B cell (primary cell): ENCODE measurements around the gene CD226. TPM values are rescaled to one million over a fixed set of nuclear protein-coding genes. Genes with fewer than 3 reads are reported as not detected.

Experiments
- ATAC-seq: fragments of 200-7000 bp; cut with Tn5 transposase; one replicate; pipeline ENCODE4 v1.10.0; 2021; ENCODE audit warnings: low read depth, mild to moderate bottlenecking, moderate number of reproducible peaks, moderate library complexity
- CTCF ChIA-PET: fragments of 350-600 bp; sonication (Branson Sonifier 250); formaldehyde crosslinking; loops from one replicate; lab custom pipeline; 2021; ENCODE audit warnings: antibody characterized with exemption, inconsistent platforms; lab: Charles Lee
- POLR2A ChIA-PET: fragments of 350-600 bp; sonication (Branson Sonifier 250); formaldehyde crosslinking; loops from one replicate; lab custom pipeline; 2021; ENCODE audit warnings: antibody characterized with exemption; lab: Charles Lee
- DNase-seq: peaks from one replicate; pipeline ENCODE4 v3.0.0; 2013
- H2AFZ ChIP-seq: 2 replicates; pipeline ENCODE4 v1.6.1; 2012; ENCODE audit warnings: mild to moderate bottlenecking, low read depth, low read length; ENCODE audit not compliant: insufficient read depth, poor library complexity, severe bottlenecking
- H3K27ac ChIP-seq, 2 donors: 1 replicate in 1 of 2; 2 replicates in 1 of 2; pipeline ENCODE4 v1.5.1; 2012 to 2013; ENCODE audit warnings: low read length in 2 of 2, mild to moderate bottlenecking in 2 of 2, moderate library complexity in 1 of 2
- H3K27me3 ChIP-seq, 4 experiments: fragments of 200-600 bp in 1 of 4; sonication (generic) in 1 of 4; replicated peaks in 1 of 4; 1 replicate in 2 of 4; 2 replicates in 2 of 4; pipeline versions ENCODE4 v1.6.1 to v1.7.0; 2013 to 2016; ENCODE audit warnings: low read length in 3 of 4, mild to moderate bottlenecking in 2 of 4, mixed read lengths in 1 of 4, moderate library complexity in 1 of 4; ENCODE audit not compliant: insufficient read depth in 4 of 4, control insufficient read depth in 3 of 4; ENCODE audit errors: control extremely low read depth in 1 of 4
- H3K36me3 ChIP-seq, 2 experiments: replicated peaks in 1 of 2; 1 replicate in 1 of 2; 2 replicates in 1 of 2; pipeline versions ENCODE4 v1.6.1 to v1.7.1; 2013; ENCODE audit warnings: low read length in 1 of 2; ENCODE audit not compliant: insufficient read depth in 2 of 2, control insufficient read depth in 1 of 2; ENCODE audit errors: control extremely low read depth in 1 of 2, extremely low read depth in 1 of 2
- H3K4me1 ChIP-seq, 2 donors: fragments of 200-600 bp in 1 of 2; sonication (generic) in 1 of 2; 1 replicate in 1 of 2; 2 replicates in 1 of 2; pipeline versions ENCODE4 v1.5.1 to v1.6.1; 2013 to 2017; ENCODE audit warnings: low read length in 2 of 2; ENCODE audit not compliant: control insufficient read depth in 2 of 2, insufficient read depth in 2 of 2
- H3K4me2 ChIP-seq: replicated peaks from 2 replicates; pipeline ENCODE3; 2012; ENCODE audit warnings: mild to moderate bottlenecking, low read depth, low read length; ENCODE audit not compliant: poor library complexity, severe bottlenecking
- H3K4me3 ChIP-seq, 5 experiments: fragments of 200-600 bp in 1 of 5; sonication (generic) in 1 of 5; 1 replicate in 3 of 5; 2 replicates in 2 of 5; pipeline versions ENCODE4 v1.5.1 to v1.7.0; 2011 to 2016; ENCODE audit warnings: low read length in 4 of 5, mild to moderate bottlenecking in 4 of 5, low read depth in 2 of 5, control low read depth in 1 of 5, moderate library complexity in 1 of 5; ENCODE audit not compliant: insufficient read depth in 1 of 5; ENCODE audit errors: control extremely low read depth in 1 of 5, extremely low read depth in 1 of 5
- H3K79me2 ChIP-seq: fragments of 200-600 bp; sonication (generic); one replicate; pipeline ENCODE4 v1.6.0; 2016; ENCODE audit warnings: low read length; ENCODE audit not compliant: control insufficient read depth, insufficient read depth
- H3K9ac ChIP-seq: fragments of 200-600 bp; sonication (generic); 2 replicates; pipeline ENCODE4 v1.6.1; 2017; ENCODE audit warnings: mild to moderate bottlenecking, low read length, moderate library complexity
- H3K9me3 ChIP-seq, 3 donors: one replicate each; pipeline versions ENCODE4 v1.6.1 to v1.7.1; 2013; ENCODE audit warnings: low read length in 2 of 3; ENCODE audit not compliant: control insufficient read depth in 2 of 3, insufficient read depth in 1 of 3; ENCODE audit errors: control extremely low read depth in 1 of 3
- H4K20me1 ChIP-seq: 2 replicates; pipeline ENCODE4 v1.6.0; 2012; ENCODE audit warnings: mild to moderate bottlenecking, low read length; ENCODE audit not compliant: insufficient read depth, control insufficient read depth, poor library complexity, severe bottlenecking
- H3K27ac Mint-ChIP-seq: one replicate; pipeline ENCODE4 v1.8.0; 2021; ENCODE audit warnings: mixed read lengths
- H3K27me3 Mint-ChIP-seq: one replicate; pipeline ENCODE4 v1.8.0; 2021; ENCODE audit warnings: mixed read lengths
- H3K4me1 Mint-ChIP-seq: one replicate; pipeline ENCODE4 v1.8.0; 2021; ENCODE audit warnings: mixed read lengths
- H3K4me3 Mint-ChIP-seq: one replicate; pipeline ENCODE4 v1.8.0; 2021; ENCODE audit warnings: mixed read lengths
- H3K9me3 Mint-ChIP-seq: one replicate; pipeline ENCODE4 v1.8.0; 2022; ENCODE audit warnings: mixed read lengths; ENCODE audit not compliant: insufficient read depth
- CTCF ChIP-seq: fragments of 200-600 bp; IDR thresholded peaks from one replicate; pipeline ENCODE4 v1.8.0; 2022; ENCODE audit warnings: antibody characterized with exemption, mild to moderate bottlenecking
- EZH2 ChIP-seq: IDR thresholded peaks from 2 replicates; pipeline ENCODE4 v1.6.1; 2012; ENCODE audit warnings: borderline replicate concordance, low read depth, mild to moderate bottlenecking, moderate library complexity, low read length; ENCODE audit not compliant: insufficient read depth, poor library complexity, severe bottlenecking
- WGBS: methylation state at CpG from one replicate; pipeline ENCODE4 v1.1.5; 2013; ENCODE audit warnings: missing lambda C conversion rate; ENCODE audit not compliant: insufficient coverage; 5-methylcytosine and 5-hydroxymethylcytosine counted together
- intact Hi-C: fragments of 100-400 bp; cut with micrococcal nuclease; formaldehyde crosslinking; loops from one replicate; pipeline ENCODE4 v1.10.0; 2022
- polyA plus RNA-seq: library from polyadenylated mRNA; depleted of rRNA; stranded (reverse); fragments of >200 nt; gene quantifications from 2 replicates; pipeline ENCODE4 v1.2.3, GENCODE V29; 2012
- total RNA-seq, 2 donors: library from RNA; stranded (reverse); fragments of 120-200 nt in 1 of 2; gene quantifications; 1 replicate in 1 of 2; 2 replicates in 1 of 2; pipeline versions ENCODE4 v1.2.3 to v1.2.4, GENCODE V29; 2013 to 2022

The CD226 gene
- total and polyA plus RNA-seq, 2 donors (not counting 1 experiment from before 2014, with no cell fraction given): 0.78 to 2.6 TPM

- CTCF ChIA-PET: no interaction called here
- no peak overlapping the region for H3K27ac ChIP-seq
- no peak overlapping the region for H3K9ac ChIP-seq
- TF ChIP-seq CTCF (no peak), EZH2 (no peak)
- no peak overlapping the region for H2AFZ ChIP-seq
- Mint-ChIP-seq H3K27ac (no peak overlapping the region), H3K4me1 (peaks cover 3% of the 10 kb centered on the region), H3K9me3 (no peaks in the 10 kb centered on the region), H3K27me3 (no peaks in the 10 kb centered on the region), H3K4me3 (no peak overlapping the region)
- intact Hi-C loops: no loop called here
- H3K4me2 ChIP-seq: no peak overlapping the region
- peaks cover 0 to 1% (median 0%) of the 10 kb centered on the region in 3 donors for H3K9me3 ChIP-seq
- ATAC-seq: no peak
- POLR2A ChIA-PET: no interaction called here
- no peaks in the 10 kb centered on the region for H3K27me3 ChIP-seq
- no peak for DNase-seq
- no peaks in the 10 kb centered on the region for H4K20me1 ChIP-seq
- no peak overlapping the region for H3K4me3 ChIP-seq
- H3K4me1 ChIP-seq: no peaks in the 10 kb centered on the region
- 75% methylated on average over 1 of the region's 1 CpG for WGBS
- no peaks in the 10 kb centered on the region for H3K36me3 ChIP-seq
- H3K79me2 ChIP-seq: no peaks in the 10 kb centered on the region
These were observed 57.1 kb downstream of the CD226 start for GRCh38 chr18:69890558-69890957.

DNA sequence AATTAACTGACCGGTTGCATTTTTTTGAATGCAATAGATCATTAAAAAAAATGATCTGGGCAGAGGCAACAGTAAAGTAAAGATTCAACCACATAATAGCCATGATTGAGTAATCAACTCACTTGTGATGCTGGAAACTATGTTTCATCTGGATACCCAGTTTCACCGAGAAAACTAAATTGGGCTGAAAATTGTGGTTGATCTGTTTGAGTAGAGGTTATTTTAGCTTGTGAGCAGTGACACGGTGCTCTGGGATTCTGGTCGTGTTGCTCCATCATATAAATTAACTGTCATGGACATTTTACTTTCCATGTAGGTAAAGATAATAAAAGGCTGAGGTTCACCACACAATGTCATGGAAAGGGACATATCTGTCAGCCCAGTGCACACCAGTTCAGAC, 58.7 kb downstream of the CD226 start:
- H3K36me3 ChIP-seq: no peaks in the 10 kb centered on the region
- peaks cover 0 to 1% (median 0%) of the 10 kb centered on the region in 3 donors for H3K9me3 ChIP-seq
- no peak overlapping the region for H3K4me3 ChIP-seq
- CTCF ChIA-PET: no interaction called here
- WGBS: no CpG with 5 or more reads among the region's 4 CpGs
- H3K27ac ChIP-seq: no peak overlapping the region
- TF ChIP-seq EZH2 (no peak), CTCF (no peak)
- H4K20me1 ChIP-seq: no peaks in the 10 kb centered on the region
- no peaks in the 10 kb centered on the region for H3K27me3 ChIP-seq
- POLR2A ChIA-PET: no interaction called here
- H2AFZ ChIP-seq: no peak overlapping the region
- intact Hi-C loops: no loop called here
- no peaks in the 10 kb centered on the region for H3K9me3 Mint-ChIP-seq
- no peaks in the 10 kb centered on the region for H3K27me3 Mint-ChIP-seq
- no peaks in the 10 kb centered on the region for H3K79me2 ChIP-seq
- no peak overlapping the region for H3K4me2 ChIP-seq
- no peak overlapping the region for H3K9ac ChIP-seq
- no peak overlapping the region for H3K27ac Mint-ChIP-seq
- DNase-seq: no peak
- no peak overlapping the region for H3K4me3 Mint-ChIP-seq
- peaks cover 9% of the 10 kb centered on the region for H3K4me1 Mint-ChIP-seq
- no peaks in the 10 kb centered on the region for H3K4me1 ChIP-seq
- no peak for ATAC-seq
